ENCODE data around the gene NKIRAS1.

- TF ChIP-seq POLR2A (IDR thresholded peaks at IDR 0.05) (no peak), CTCF (IDR thresholded peaks at IDR 0.05) (no peak)
These were observed 36.0 kb downstream of the NKIRAS1 start for GRCh38 chr3:23880703-23881339.

Data from thyroid gland (tissue), 4 donors.